GM12865 (cell line): ENCODE data around the gene RAB11FIP3.

Experiments used
- DNase-seq: peaks from one replicate; pipeline ENCODE4 v3.0.0; 2010; ENCODE audit warnings: low read depth
- H3K4me3 ChIP-seq: 2 replicates; pipeline ENCODE4 v1.5.1; 2011; ENCODE audit warnings: mild to moderate bottlenecking, low read depth, low read length, control low read depth
- TF ChIP-seq, protein P1 (sequence below): IDR thresholded peaks from 2 replicates; pipeline ENCODE4 v1.5.1; 2011; ENCODE audit warnings: low read length, control low read depth, low read depth, inconsistent platforms; ENCODE audit not compliant: insufficient read depth; ENCODE audit errors: missing control alignments

RAB11FIP3 gene

DNA sequence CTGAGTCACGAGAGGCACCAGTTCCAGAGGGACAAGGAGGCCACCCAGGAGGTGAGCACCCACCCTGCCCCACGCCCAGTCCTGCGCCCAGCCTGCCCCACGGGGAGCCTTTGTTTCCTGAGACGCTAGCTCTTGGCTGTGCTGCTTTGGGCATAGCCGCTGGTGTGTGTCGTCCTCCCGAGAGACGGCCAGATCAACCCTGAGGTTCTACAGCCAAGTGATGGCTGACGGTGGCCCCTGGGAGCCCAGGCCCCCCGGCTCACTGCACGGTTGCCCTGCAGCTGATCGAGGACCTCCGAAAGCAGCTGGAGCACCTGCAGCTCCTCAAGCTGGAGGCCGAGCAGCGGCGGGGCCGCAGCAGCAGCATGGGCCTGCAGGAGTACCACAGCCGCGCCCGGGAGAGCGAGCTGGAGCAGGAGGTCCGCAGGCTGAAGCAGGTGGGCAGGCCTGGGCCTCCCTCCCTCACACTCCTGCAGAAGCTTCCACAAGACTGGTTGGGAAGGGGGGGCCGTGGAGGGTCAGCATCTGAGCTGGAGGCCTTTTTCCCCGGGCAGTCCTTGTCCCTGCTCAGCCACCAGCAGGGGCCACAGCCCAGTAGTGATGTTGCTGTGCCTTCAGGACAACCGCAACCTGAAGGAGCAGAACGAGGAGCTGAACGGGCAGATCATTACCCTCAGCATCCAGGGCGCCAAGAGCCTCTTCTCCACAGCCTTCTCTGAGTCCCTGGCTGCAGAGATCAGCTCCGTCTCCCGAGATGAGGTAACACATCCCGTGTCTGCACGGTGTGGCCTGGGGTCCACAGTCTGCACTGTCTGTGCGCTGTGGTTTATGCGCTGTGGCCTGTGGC is 94.6 kb downstream of the RAB11FIP3 start:
- DNase-seq = no peak
- TF ChIP-seq, protein P1, sequence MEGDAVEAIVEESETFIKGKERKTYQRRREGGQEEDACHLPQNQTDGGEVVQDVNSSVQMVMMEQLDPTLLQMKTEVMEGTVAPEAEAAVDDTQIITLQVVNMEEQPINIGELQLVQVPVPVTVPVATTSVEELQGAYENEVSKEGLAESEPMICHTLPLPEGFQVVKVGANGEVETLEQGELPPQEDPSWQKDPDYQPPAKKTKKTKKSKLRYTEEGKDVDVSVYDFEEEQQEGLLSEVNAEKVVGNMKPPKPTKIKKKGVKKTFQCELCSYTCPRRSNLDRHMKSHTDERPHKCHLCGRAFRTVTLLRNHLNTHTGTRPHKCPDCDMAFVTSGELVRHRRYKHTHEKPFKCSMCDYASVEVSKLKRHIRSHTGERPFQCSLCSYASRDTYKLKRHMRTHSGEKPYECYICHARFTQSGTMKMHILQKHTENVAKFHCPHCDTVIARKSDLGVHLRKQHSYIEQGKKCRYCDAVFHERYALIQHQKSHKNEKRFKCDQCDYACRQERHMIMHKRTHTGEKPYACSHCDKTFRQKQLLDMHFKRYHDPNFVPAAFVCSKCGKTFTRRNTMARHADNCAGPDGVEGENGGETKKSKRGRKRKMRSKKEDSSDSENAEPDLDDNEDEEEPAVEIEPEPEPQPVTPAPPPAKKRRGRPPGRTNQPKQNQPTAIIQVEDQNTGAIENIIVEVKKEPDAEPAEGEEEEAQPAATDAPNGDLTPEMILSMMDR = no peak
- no peak overlapping the region for H3K4me3 ChIP-seq

DNA sequence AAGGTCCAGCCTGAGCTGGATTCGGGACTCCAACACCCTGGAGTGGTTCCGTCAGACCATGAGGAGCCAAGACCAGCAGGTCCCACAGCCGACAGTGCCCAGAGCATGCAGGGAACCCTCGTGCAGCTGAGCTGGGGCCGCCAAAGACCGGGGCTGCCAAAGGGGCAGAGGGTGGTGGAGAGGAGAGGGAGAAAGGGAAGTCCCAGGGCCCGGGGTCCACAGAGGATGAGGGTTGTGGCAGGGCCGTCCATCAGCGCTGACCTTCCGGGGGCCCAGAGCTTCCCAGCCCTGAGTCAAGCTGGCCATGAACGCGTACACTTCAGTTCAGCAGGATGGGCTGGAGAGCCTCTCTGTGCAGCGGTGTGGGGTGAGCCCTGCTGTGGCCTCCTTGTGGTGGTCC is 95.4 kb downstream of the RAB11FIP3 start:
- no peak overlapping the region for H3K4me3 ChIP-seq
- TF ChIP-seq, protein P1 = no peak
- DNase-seq = no peak

DNA sequence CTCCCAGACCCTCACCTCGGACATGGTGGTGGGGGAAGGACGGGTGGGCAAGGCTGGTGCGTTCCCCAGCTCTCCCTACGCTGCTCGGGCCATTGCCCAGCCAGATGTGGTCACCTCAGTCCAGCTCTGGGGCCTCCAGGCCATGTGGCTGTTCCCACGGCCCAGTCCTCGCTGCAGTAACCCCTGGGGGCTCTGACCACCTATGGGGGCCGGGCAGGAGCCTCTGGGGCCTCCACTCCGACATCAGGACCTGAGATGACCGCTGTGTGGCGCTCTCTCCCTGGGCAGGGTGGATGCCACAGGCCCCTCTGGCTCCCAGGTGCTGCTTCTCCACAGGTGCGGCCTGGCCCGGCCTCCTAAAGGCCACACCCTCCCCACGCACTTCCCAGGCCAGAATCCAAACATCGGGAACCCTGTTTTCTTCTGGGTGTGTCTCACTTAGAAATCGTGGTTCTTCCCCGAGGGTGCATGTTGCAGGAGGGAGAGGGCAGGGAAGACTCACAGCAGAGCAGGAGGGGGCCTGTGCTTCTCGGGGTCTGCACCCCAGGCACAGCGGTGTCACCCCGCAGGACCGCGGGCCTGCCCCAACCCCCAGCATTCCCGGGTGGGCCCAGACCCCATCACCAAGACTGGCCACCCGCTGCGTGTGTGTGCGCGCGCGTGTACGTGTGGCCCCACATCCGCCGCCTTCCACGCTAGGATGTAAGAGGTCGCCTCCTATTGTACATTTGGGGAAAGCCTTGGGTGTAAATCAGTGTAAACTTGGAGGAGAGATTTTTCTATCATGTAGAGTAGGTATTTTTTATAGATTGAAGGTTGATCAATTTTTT is 96.1 kb downstream of the RAB11FIP3 start:
- DNase-seq = no peak
- H3K4me3 ChIP-seq = no peak overlapping the region
- TF ChIP-seq, protein P1 = no peak

DNA sequence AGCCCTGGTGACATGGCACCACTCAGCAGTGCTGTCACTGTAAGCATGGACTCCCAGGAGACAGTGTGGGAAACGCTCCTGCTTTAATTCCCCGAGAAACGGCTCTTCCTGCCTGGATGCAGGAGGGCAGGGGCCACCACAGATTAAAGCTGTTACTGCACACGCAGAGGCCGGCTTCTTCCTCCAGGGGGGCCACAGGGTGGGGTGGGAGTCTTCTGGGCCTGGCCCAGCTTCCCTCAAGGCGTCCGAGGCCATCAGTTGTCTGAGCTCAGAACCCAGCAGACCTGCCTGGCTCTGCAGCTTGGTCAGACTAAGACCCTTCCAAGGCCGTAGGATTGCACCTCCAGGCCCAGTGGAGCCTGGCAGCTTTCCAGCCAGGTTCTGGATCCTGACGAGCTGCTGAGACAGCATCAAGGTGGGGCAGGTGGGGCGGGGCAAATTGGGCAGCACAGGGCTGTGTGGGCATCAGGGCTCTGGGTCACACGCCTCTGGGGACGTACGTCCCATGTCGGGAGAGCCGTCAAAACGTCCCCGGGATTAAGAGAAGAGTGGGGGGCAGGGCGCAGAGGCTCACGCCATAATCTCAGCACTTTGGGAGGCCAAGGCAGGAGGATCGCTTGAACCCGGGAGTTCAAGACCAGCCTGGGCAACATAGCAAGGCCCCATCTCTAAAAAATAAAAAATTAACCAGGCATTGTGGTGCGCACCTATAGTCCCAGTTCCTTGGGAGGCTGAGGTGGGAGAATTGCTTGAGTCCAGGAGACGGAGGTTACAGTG is 97.1 kb downstream of the RAB11FIP3 start:
- H3K4me3 ChIP-seq = no peak overlapping the region
- TF ChIP-seq, protein P1 = no peak
- DNase-seq = no peak

DNA sequence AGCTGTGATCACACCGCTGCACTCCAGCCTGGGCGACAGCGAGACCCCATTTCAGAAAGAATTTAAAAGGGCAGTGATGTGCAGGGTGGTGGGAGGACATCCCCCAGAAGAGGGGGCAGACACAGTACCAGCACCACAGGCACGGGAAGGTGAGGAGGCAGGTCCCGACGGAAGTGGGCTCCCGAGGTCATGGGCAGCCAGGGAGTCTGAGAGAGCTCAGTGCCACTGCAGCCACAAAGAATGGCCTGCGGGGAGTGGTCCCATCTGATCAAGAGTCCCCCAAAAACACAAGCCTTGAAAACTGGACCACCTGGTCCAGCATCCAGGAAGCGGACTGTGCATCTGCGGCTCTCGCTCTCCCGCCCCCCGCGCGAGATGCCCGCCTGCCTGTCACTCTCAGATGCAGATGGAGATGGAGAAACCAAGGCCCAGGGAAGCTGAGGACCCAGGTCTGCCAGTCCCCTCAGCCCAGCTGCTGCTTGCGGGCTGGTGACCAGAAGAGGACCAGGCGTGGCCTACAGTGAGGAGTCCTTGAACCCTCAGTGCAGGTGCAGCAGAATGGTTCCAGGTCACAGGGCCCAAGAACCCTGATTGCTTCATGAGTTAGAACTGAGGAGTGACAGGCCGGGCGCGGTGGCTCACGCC is 97.8 kb downstream of the RAB11FIP3 start:
- TF ChIP-seq, protein P1 = no peak
- H3K4me3 ChIP-seq = no peak overlapping the region
- no peak for DNase-seq
